Activated CD4-positive, alpha-beta T cell treated with anti-CD3 and anti-CD28 coated beads, Interleukin-2, Interleukin-4, amounts not matched to agents 100 ng/mL and 50 ng/mL, durations not matched to agents 16 hours and 8 hours (primary cell): ENCODE results near the gene NPAS2.

Experiments
- DNase-seq: peaks from one replicate; pipeline ENCODE4 v3.0.0-alpha.2; 2020; ENCODE audit warnings: low spot score

NPAS2 gene

DNA sequence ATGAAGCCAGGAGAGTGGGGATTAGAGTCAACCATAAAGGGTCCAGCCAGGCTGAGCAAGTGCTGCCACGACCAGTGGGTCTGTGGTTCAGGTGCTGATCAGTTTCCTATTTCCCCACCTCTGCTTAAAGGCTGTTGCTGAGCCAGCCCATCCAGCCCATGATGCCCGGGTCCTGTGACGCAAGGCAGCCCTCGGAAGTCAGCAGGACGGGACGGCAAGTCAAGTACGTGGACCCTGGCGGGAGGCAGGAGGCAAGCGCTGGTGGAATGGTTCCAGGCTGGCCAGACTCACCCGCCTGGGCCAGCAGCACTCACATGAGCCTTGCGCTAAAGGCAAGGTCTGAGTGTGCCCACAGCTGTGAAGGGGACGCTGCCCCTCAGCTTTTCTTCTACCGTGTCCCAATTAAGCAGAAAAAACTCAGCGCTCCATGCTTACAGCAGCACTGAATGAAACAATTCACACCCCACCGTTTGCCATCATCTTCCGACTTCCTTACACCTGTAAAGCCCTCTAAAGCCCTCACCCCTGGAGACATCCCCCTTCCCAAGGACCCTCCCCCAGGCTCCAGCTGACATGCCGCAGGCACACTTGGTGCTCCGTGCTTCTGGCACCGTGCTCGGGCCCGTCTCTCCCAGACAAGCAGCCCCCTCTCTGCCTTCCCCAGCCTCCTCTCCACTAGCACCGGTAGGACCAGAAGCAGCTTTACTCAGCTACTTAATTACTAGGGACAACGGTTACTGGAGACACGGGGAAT lies 170.9 kb downstream of the NPAS2 start:
- no peak for DNase-seq

DNA sequence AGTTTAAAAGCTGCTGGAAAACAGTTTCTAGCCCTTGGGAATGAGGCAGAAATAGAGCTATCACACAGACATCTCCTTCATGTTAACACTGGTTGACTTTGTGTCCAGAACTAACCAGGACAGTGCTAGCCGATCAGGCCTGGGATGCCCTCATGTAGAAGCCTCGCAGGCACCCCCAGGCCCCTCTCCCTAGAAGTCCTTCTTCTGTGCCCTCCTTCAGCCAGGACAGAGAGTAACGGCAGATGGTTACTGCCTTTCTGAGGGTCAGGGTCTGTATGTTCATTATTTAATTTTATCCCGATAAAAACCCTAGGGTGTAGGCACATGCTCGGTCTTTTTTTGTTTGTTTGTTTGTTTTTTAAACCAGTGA lies 171.4 kb downstream of the NPAS2 start:
- no peak for DNase-seq

DNA sequence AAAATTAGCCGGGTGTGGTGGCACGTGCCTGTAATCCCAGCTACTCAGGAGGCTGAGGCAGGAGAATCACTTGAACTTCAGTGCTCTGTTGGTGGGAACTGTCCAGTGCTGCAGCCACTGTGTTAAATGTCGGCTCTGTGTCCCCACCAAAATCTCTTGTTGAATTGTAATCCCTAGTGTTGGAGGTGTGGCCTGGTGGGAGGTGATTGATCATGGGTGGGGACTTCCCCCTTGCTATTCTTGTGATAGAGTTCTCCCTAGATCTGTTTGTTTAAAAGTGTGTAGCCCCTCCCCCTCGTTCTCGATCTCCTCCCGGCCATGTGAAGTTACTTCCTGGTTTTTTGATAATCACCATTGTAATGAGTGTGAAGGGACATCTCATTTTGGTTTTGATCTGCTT lies 172.3 kb downstream of the NPAS2 start:
- no peak for DNase-seq

DNA sequence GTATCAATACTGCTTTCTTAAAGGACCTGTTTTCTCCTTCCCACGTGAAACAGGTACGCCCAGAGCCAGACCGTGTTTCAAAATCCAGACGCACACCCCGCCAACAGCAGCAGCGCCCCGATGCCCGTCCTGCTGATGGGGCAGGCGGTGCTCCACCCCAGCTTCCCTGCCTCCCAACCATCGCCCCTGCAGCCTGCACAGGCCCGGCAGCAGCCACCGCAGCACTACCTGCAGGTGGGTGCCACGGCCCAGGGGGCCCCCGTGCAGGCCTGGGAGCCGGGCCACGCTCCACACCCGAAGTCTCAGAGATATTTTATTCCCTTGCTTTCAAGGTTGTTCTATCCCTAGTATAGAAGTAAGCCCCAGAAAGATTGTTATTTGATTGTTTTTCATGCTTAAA lies 173.4 kb downstream of the NPAS2 start:
- no peak for DNase-seq

DNA sequence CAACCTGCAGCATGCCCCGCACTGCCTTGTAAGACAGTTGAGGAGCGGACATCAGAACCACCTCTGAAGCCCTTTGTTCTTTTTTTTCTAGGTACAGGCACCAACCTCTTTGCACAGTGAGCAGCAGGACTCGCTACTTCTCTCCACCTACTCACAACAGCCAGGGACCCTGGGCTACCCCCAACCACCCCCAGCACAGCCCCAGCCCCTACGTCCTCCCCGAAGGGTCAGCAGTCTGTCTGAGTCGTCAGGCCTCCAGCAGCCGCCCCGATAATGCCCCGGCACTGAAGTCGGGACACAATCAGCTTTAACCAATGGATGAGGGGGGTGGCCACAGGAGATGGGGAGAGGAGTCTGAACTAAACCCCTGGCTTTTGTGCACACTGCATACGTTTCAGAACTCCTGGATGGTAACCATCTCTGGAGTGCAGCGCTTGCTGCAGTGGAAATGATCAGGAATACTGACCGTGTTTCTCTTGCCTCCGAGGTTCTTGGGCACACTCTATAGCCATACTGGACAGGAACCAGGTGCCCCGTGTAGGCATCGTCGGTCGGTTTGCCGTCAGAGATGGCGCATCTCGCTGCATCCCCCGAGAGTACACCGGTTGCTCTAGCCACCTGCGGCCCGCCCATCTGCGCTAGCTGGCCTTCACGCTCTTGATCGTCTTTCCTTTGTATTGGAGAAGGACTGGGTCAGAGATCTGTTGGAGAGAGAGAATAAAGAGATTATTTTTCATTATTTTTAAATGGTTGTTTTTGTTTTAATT lies 175.6 kb downstream of the NPAS2 start:
- no peak for DNase-seq

DNA sequence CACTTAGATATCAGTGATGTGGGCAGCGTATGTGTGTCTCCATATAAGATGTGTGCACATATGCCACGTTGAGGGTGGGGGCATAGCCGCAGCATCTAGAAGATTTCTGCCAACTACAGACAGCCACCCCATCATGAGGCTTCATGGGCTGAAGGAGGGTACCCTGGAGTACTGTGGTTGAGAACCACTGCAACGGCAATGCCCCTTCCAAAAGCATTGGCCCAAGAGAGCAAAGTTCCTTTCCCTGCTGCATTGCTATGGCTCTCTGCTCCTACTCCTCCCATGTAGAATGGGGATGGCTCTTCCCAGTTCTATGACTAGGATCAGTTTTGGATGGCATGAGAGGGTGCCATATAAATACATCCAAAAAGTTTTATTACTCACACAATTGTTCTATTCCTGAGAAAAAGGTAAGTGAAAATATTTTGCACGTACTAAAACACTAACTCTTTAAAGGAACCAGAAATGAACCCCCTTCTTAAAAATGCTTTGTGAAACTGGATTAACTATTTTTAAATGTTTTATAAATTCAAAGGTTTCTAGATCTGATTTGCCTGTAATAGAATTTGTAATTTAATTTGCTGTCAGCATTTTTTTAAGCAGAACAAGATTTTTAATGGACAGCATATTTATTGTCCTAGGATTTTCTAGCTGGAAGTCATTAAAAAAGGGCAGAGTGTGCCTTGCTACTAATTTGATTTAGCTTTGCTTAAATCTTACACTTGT lies 177.7 kb downstream of the NPAS2 start:
- DNase-seq: no peak

DNA sequence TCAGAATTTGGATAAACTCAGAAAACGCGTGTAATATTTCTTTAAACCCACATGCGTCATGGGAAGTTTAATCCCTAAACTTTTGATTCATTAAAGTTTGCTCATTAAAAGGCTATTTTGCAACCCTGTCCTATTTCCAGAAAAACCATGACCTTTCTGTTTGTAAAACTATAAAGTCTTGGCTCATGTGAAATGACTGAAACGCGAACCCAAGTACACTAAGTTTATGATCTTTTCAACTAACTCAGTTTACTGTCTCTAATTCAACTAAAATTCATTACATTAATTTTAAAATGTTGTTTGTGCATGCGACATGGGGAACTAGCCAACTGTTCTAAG lies 178.3 kb downstream of the NPAS2 start:
- DNase-seq: no peak

DNA sequence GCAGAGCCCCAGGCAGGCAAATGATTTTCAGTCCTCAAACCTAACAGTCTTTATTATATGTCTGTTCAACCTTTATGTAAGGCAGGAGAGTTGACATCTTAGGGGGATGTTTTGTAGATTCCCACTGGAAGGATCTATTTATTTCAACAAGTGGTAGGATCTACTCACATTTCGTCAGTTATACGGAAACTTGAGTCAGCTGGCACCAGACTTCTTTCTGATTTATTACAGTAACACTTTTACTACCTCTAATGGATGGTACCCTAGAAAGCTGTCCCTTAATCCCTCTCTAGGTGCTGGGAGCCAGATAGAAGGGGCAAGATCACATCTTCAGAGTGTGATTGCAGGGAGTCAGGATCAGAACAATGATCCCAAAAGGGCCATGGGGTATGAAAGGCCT lies 180.1 kb downstream of the NPAS2 start:
- no peak for DNase-seq

DNA sequence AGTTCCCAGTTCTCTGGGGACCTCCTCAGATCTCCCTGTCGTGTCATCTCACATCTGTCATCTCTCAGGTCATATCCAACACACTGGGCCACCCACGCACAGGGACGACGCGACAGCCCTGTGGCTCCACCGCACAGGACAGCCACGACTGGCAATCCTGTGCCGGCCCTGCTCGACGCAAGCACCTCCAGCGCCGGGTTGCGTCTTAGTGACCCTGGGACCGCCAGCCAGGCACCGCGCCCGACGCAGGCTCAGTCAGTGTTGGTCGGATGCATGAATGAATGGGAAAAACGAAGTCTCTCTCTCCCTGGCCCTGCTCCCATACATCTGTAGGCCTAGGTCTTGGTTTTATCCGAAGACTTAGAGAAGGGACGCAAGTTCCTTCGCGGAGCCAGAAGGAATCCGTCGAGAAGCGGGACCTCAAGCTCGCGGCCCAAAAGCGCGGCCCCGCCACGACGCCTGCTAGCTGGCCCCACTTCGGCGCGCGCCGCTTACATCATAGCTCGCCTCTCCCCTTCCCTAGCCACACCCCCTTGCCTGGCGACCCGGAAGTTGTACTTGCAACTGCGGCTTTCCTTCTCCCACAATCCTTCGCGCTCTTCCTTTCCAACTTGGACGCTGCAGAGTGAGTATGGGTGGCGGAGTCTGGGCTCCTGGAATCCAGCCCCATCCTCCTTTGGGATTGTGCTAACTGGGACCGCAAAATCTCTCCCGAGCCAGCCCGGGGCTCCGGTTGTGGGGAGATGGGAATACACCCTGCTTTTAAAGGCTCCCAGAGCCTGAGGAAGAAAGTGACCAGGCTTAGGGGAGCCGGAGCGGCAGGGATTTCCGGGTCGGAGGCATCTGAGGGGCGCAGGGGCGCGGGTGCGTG lies 182.0 kb downstream of the NPAS2 start, which contains the start of gene RPL31:
TSS of gene RPL31 (plus strand) at position 599 of the 871 bp plus-strand sequence. CDS start 413 bp downstream, outside the sequence.
- peak; percentile 96 for DNase-seq

DNA sequence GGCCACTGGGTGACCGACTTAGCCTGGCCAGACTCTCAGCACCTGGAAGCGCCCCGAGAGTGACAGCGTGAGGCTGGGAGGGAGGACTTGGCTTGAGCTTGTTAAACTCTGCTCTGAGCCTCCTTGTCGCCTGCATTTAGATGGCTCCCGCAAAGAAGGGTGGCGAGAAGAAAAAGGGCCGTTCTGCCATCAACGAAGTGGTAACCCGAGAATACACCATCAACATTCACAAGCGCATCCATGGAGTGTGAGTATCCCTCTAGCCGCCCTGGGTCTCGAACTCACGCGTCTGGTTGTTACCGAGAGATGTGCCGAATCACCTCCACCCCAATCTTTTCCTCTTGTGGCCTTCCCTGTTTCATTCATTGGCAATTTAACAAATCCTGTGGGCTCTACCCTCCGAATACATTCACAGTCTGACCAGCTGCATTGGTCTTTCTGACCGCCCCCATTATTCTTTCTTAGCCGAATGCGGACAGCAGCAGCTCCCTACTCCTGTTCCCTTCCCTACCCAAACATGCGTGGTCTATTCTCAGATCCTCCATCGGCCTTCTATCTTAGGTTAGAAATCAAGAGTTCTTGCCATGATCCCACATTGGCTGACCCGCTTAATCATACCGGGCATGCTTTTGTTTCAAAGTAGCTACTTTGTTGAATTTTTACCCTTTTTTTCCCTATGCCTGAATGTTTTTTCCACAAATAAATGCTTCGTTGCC lies 182.8 kb downstream of the NPAS2 start:
- no peak for DNase-seq

DNA sequence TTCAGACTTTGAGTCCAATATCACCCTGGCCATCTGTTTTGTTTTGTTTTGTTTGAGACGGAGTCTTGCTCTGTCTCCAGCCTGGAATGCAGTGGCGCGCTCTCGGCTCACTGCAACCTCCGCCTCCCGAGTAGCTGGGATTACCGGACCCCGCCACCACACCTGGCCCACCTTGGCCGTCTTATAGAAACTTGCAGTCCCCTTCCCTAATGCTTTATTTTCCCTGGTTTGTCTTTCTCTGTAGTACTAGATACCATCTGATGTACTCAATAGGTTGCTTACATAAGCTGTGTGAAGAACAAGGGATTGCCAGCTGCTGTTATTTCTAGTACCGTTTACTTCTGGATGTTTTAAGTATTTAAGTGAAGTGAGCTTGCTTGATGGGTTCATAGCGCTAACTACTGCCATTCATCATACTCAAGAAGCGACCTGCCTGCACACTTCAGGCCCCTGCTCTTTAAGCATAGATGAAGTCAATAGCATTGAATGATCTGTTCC lies 183.4 kb downstream of the NPAS2 start:
- DNase-seq: no peak

DNA sequence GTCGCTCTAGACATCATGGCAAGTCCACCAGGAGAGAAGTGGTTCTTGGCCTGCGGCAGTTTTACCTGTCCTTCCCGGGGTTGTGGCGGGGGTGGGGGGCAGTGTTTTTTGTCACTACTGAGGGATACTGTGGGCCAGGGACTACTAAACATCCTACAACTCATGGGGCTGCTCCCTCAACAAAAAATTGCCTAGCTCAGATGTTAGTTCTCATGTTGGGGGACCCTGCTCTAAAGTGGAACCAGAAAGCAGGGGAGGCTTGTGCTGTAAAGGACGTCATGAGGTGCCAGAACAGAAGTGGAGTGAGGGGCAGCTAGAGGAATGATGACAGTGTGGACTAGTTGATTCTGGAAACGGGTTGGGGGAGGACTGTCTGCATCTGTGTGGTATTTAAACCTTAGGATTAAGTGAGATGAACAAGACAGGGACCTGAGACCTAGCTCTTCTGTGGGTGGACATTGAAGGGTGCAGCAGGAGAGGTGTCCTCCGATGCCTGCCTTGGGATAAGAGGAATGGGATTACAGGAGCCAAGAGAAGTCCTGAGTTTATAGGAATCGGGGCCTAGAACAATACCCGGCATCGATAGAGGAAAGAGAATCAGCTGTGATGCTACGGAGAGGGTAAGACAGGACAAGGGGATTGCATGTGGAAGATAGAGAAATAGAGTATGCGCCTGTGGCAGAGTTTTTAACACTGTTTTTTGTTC lies 184.8 kb downstream of the NPAS2 start:
- DNase-seq: no peak

DNA sequence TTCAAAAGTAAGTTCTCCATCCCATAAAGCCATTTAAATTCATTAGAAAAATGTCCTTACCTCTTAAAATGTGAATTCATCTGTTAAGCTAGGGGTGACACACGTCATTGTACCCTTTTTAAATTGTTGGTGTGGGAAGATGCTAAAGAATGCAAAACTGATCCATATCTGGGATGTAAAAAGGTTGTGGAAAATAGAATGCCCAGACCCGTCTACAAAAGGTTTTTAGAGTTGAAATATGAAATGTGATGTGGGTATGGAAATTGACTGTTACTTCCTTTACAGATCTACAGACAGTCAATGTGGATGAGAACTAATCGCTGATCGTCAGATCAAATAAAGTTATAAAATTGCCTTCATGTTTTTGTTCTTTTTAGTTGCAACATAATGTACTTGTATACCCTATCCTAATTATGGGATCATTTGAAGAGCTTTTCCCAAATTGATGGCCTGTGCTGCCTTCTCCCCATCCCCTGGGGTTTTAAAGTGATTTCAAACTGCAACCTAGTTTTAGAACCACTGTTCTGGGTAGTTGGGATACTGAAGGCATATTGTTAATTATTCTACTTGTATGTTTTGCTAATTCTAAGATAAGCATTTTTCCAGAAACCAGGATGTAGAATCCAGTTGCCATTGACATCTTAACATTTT lies 186.3 kb downstream of the NPAS2 start:
- no peak for DNase-seq

DNA sequence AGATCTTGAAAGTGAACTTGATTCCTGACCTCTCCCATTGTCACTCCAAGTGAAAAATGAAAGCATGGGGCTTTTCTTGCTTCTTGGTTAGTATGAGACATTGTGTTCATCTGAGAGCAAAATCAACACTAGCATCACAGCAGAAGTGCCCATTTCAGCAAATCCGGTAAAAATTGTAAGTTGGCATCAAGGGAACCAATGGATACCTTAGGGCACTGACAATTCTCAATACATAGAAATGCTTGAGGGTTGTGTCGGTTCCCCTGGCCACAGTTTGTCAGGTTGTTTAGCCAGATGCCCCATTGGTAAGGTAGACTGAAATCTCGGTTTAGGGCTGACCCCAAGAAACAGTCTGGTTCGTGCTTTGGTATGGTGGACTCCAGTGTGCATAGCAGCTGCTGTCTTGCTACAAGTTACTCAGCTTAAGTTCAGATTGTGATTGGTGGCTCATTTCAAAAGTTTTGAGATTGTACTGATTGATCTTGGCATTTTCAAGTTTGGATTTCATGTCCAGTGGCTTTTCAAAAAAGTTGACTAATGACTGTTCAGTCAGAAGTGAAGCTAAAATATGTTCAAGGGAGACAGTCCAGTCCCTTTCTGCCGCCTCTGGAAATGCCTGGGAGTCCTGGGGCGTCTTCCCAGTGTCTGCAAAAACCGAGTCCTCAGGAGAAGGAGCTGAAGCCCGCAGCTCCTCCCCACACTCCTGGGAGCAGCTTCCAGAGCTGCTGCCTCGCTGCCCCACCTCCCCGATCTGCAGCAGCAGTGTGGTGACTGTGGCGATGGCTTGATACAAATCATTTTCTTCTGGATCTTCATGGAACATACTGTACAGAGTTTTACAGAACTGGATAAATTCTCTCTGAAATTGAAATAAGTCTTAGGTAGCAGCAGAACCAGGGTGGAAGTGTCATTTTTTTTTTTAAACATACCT lies 187.7 kb downstream of the NPAS2 start:
- DNase-seq: peak; percentile 27

DNA sequence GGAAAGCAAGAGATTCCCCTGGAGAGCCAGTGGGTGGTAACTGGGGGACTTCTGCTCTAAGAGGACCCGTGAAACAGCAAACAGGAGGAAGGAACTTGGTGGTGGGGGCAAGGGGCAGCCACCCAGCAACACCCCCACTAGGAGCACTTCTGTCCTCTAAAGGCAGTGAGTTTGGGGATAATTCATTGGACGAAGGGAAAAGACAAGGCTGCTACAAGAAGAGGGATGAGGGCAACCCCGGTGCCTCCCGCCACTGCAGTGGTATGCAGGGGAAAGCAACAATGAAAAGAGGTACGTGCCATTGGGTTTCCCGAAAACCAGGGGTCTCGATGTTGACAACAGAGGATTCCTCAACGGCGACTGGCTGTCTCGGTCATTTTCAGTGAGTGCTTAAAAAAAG lies 191.2 kb downstream of the NPAS2 start:
- DNase-seq: no peak

DNA sequence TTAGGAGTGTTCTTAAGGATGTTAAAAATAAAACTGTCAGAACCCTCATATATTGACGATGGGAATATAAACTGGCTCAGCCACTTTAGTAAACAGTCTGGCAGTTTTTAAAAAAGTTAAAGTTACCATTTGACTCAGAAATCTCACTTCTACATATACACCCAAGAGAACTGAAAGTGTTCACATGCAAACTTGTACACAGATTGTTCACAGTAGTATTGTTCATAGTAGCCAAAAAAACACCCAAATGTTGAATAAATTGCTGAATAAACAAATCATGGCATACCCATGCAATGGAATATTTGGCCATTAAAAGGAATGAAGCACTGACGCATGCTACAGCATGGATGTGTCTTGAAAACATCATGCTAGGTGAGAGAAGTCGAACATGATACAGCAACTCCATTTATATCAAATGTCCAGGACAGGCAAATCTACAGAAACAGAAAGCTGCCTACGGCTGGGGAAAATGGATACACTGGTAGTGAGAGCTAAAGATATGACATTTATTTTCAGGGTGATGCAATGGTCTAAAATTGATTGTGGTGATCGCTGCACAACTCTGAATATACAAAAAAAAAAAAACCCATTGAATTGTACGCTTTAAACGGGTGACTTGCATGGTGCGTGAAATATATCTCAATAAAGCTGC lies 192.2 kb downstream of the NPAS2 start:
- DNase-seq: peak; percentile 46

DNA sequence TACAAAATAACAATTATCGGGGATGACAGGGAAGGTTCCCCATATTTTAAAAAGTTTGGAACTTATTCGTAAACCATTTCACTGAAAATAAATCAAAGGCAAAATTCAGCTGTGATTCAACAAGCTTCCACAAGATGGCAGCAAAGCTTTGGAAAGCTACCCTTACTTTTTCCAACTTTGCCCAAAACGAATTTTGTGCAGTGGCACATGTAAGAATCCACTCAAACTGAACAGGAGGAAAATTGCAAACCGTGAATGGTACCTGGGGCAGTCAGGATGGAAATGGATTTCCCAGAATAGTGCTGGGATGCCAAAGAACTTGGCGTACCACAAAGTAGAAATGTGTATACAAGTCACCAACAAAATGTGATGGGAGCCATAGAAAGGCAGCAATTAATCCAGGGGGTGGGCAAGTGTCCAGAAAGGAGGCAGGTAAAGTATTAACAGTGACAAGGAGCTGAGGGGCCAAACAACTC lies 192.8 kb downstream of the NPAS2 start:
- peak; percentile 34 for DNase-seq

DNA sequence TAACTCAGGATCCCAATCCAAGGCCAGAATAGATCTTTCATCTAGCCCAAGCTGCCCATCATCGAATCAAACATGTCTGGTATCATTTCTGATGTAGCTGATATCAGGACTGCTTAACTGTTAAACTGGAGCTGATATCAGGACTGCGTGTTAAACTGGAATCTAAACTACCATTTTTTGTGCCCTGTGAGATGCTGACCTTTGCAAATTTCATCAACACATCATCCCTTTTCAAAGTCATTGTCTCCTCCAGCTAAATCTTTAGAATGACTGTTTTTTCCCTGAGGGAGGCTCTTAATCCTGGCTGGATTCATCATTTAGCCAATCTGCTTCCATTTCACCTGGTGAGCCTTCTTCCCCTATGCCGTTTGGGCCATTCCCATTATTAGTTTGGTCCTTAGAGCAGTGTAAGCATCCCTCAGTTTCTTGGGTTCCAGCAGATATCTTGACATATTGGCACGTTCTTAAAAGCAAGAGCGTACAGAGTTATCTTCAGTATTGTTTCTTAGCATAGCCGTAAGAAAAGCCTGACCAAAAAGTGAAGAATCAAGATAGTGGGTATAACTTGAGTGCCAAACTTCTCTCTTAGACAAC lies 194.4 kb downstream of the NPAS2 start:
- DNase-seq: no peak
